ENCODE results near the gene HAPLN2. TPM values are rescaled to one million over a fixed set of nuclear protein-coding genes. Genes with fewer than 3 reads are reported as not detected.

Gene HAPLN2
- total and polyA plus RNA-seq, 2 of the 4 experiments (the other 2 are of a cell fraction): not detected

DNA sequence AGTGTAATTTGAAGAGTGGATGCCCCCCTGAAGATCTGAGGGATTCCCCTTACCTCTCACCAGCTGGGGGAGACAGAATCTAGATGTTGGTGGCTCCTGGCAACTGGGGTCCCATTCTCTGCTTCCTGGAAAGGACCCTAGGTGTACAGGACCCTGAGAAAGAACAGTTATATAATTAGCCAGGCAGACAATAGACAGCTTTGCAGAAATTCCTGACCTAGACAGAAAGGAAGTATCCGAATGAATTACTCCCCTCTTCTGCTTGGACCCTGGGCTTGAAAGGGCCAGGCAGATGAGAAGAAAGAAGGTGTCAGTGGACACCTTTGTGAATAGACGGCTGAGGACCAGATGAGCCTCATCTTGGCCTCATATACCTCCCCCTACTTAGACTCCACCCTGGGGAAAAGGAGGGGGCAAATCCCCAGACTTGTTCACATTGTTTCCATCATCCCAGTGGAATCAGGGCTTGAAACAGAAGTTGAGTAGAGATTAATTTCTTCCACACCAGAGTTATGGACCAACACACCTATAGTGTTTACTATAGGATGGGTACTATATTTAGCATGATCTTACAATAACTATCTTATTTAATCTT lies 45.1 kb upstream of the HAPLN2 start:
- Histone ChIP-seq H2BK5ac (ENCODE audit: low read depth, low read length, poor library complexity, severe bottlenecking) (no peak overlapping the region), H2AK5ac (ENCODE audit: low read depth, low read length) (no peak overlapping the region), H3K79me1 (ENCODE audit: low read depth in 1 of 2, low read length in 2 of 2) (peaks cover 8 to 25% of the 10 kb centered on the region in 2 experiments), H2BK20ac (ENCODE audit: low read depth, low read length) (no peak overlapping the region), H4K8ac (ENCODE audit: low read depth in 2 of 2, low read length in 2 of 2) (no peak overlapping the region), H3K36me3 (ENCODE audit: control insufficient read depth, insufficient read depth, low read length) (no peaks in the 10 kb centered on the region), H2AK9ac (replicated peaks; ENCODE audit: low read depth, low read length, poor library complexity) (no peak overlapping the region), H3K9ac (ENCODE audit: low read depth, low read length) (no peak overlapping the region), H3K9me3 (ENCODE audit: control insufficient read depth, insufficient read depth, low read length) (no peaks in the 10 kb centered on the region), H3K4me2 (ENCODE audit: low read depth, low read length) (no peak overlapping the region), H2BK120ac (ENCODE audit: low read depth, low read length) (no peak overlapping the region), H4K91ac (ENCODE audit: insufficient read depth, low read depth, low read length) (no peak overlapping the region), H3K9me1 (ENCODE audit: insufficient read depth, low read length) (peaks cover 15% of the 10 kb centered on the region), H3K56ac (ENCODE audit: extremely low read depth, insufficient read depth, low read length) (no peak overlapping the region), H3K23ac (ENCODE audit: low read depth, low read length) (no peak overlapping the region), H3K4me1 (ENCODE audit: control insufficient read depth, insufficient read depth, low read length) (peaks cover 7% of the 10 kb centered on the region), H2BK15ac (ENCODE audit: low read depth, low read length) (no peak overlapping the region), H3K4me3 (ENCODE audit: insufficient read depth, low read depth, low read length) (no peak overlapping the region), H3K18ac (ENCODE audit: low read depth, low read length) (no peak overlapping the region), H3K27me3 (ENCODE audit: control insufficient read depth, insufficient read depth, low read length) (peaks cover 17% of the 10 kb centered on the region), H3K4ac (ENCODE audit: low read depth, low read length) (no peak overlapping the region), H4K5ac (ENCODE audit: low read depth, low read length) (no peak overlapping the region), H4K20me1 (ENCODE audit: insufficient read depth, low read length) (no peaks in the 10 kb centered on the region; the same call in 1 of the 2 replicates), H3K14ac (replicated peaks; ENCODE audit: low read depth, low read length) (no peak overlapping the region), H3K27ac (ENCODE audit: insufficient read depth, low read length) (no peak overlapping the region), H2AFZ (replicated peaks; ENCODE audit: low read length, poor library complexity) (no peak overlapping the region)
- ChIA-PET POLR2A (ENCODE audit: unreplicated experiment) (no interaction called here), CTCF (no interaction called here)
- no CpG with 5 or more reads among the region's 2 CpGs for WGBS, 2 experiments (ENCODE audit: extremely low coverage in 2 of 2, insufficient read length in 1 of 2)
- BruUV-seq (replicated peaks): no TSS peak
- ATAC-seq (ENCODE audit: low read depth) (no peak), DNase-seq (no peak)
- TF ChIP-seq FOS (IDR thresholded peaks at IDR 0.05; ENCODE audit: low read depth, low read length): no peak
- no peak for TF ChIP-seq CEBPB (IDR thresholded peaks at IDR 0.05; ENCODE audit: low read depth, low read length)
- TF ChIP-seq USF2 (IDR thresholded peaks at IDR 0.05; ENCODE audit: low read depth, low read length): no peak
- no peak for TF ChIP-seq POLR2A (IDR thresholded peaks at IDR 0.05; ENCODE audit: low read depth, low read length)
- TF ChIP-seq MXI1 (IDR thresholded peaks at IDR 0.05; ENCODE audit: borderline replicate concordance, low read depth, low read length): no peak
- intact Hi-C loops (cut with micrococcal nuclease) (no loop called here), in situ Hi-C loops (cut with MboI; ENCODE audit: low sequenced_read_pairs) (no loop called here), dilution Hi-C loops (cut with HindIII; ENCODE audit: low sequenced_read_pairs, unreplicated experiment) (no loop called here)

Measured in IMR-90 (cell line).